MM.1S (cell line): Measurements from ENCODE around the gene STARD3NL.

ENCODE experiments used
- CTCF ChIP-seq: fragments of 300-600 bp; sonication (generic); IDR thresholded peaks from 2 replicates; pipeline ENCODE4 v1.5.1; 2016; ENCODE audit warnings: antibody characterized with exemption, low read length, mixed read lengths
- EZH2 ChIP-seq: fragments of 300-600 bp; sonication (generic); optimal IDR thresholded peaks from 2 replicates; pipeline ENCODE3; 2017; ENCODE audit warnings: low read depth, mild to moderate bottlenecking, antibody characterized with exemption, low read length, mixed read lengths

GRCh38 chr7:38206071-38206470, 28.0 kb downstream of the STARD3NL start:
- TF ChIP-seq EZH2 (no peak), CTCF (no peak)
